ENCODE results near the gene LPIN1. TPM values are rescaled to one million over a fixed set of nuclear protein-coding genes. Genes with fewer than 3 reads are reported as not detected.
A peak's percentile ranks its signal among the peaks of the same experiment; 100 is the strongest.

The LPIN1 gene
- total RNA-seq, 1 experiment from 2014 or later = 13.9 TPM

DNA sequence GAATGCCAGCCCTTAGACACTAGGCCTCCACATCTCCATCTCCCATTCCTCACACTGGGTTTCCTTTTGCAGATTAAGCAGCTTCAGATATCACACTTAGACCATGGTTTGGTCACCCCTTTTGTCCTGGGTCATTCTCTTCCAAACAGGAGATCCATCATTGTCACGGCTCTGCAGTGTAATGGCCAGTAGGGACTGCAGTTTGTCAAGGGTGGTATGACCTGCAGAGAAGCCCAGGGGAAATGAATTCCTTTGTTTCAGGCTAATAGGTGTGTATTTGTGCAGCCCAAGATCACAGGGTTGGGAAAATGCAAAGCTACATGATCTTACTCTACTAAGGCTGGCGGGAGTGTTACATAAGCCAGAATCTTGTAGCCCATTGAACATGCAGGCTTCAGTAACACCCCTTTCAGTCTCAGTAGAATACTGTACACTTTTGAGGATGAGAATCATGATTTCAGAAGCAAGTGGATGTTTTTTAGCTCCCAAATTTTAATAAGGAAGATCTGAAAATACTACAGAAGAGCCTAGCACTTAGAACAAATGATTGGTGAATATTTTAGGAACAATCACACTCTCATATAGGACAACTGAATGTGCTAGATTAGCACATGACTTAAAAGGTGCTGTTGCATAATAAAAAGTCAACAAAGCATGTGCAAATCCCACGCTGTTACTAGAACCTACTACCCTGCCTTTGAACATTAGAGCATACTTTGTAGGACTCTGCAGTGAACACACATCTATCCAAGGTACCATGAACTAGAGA is 24.0 kb upstream of the LPIN1 start:
- no peaks in the 10 kb centered on the region for H3K27me3 Mint-ChIP-seq (ENCODE audit: low read depth)
- no peak overlapping the region for H3K4me3 Mint-ChIP-seq
- CTCF ChIA-PET = interaction anchor here (1.1 to 1.4 kb wide), 3 partner anchors 16 to 57 kb away, joined by 3 to 6 read pairs (median 5); no protein-coding TSS in a partner anchor
- ATAC-seq (no peak), DNase-seq (ENCODE audit: low spot score) (no peak)
- TF ChIP-seq GABPB1 (CRISPR knock-in tag; IDR thresholded peaks at IDR 0.05) (peak; percentile 31; the same call in 1 of the 2 replicates), SOX15 (CRISPR knock-in tag; IDR thresholded peaks at IDR 0.05) (no peak)
- peaks cover 25% of the 10 kb centered on the region for H3K4me1 Mint-ChIP-seq
- POLR2A ChIA-PET = no interaction called here
- no peak overlapping the region for H3K27ac Mint-ChIP-seq
- H3K36me3 Mint-ChIP-seq = no peaks in the 10 kb centered on the region
- no peaks in the 10 kb centered on the region for H3K9me3 Mint-ChIP-seq

DNA sequence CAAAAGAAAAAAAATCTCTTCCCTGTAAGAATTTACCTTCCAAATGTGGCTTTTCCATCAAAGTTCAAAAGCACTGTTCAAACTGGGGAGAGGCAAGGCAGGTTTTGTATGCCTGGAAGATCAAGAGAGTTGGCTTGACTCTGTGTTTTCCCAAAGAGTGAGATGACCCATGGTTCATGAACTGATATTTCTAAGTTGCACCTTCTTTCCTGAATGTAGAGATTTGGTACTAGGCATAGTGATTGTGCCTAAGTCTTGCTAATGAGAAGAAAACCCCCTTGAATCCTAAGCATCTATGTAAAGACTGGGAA is 23.4 kb upstream of the LPIN1 start:
- ATAC-seq (no peak), DNase-seq (ENCODE audit: low spot score) (no peak)
- Mint-ChIP-seq H3K36me3 (no peaks in the 10 kb centered on the region), H3K4me3 (no peak overlapping the region), H3K27ac (no peak overlapping the region), H3K9me3 (no peaks in the 10 kb centered on the region), H3K4me1 (peaks cover 25% of the 10 kb centered on the region), H3K27me3 (ENCODE audit: low read depth) (no peaks in the 10 kb centered on the region)
- ChIA-PET POLR2A (no interaction called here), CTCF (interaction anchor here (1.4 kb wide), 1 partner anchor 30 kb away, joined by 5 read pairs; no protein-coding TSS in a partner anchor)
- TF ChIP-seq EMX1 (CRISPR knock-in tag; IDR thresholded peaks at IDR 0.05) = no peak

DNA sequence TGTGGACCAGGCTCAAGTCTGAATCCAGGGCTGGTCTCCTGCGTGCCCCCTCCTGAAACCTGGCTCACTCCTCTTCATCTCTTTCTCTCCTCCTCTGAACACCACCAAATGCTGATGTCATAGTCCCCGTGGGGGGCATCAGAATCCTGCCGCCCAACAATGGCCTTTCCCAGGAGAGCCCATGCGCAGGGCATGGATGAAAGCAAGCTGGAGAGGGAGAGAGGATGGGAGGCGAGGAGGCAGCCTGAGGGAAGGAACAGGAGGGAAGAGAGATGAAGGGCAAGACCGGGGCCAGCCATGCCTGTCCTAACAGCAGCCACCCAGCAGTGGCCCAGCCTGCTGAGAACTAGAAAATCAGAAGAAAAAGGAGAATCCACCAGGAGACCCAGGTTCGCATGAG is 22.3 kb upstream of the LPIN1 start:
- ATAC-seq (no peak), DNase-seq (ENCODE audit: low spot score) (no peak)
- TF ChIP-seq, protein P1, sequence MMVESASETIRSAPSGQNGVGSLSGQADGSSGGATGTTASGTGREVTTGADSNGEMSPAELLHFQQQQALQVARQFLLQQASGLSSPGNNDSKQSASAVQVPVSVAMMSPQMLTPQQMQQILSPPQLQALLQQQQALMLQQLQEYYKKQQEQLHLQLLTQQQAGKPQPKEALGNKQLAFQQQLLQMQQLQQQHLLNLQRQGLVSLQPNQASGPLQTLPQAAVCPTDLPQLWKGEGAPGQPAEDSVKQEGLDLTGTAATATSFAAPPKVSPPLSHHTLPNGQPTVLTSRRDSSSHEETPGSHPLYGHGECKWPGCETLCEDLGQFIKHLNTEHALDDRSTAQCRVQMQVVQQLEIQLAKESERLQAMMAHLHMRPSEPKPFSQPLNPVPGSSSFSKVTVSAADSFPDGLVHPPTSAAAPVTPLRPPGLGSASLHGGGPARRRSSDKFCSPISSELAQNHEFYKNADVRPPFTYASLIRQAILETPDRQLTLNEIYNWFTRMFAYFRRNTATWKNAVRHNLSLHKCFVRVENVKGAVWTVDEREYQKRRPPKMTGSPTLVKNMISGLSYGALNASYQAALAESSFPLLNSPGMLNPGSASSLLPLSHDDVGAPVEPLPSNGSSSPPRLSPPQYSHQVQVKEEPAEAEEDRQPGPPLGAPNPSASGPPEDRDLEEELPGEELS (CRISPR knock-in tag; IDR thresholded peaks at IDR 0.05) = no peak
- TF ChIP-seq ZNF121 (CRISPR knock-in tag; IDR thresholded peaks at IDR 0.05) (no peak), FOXJ3 (CRISPR knock-in tag; IDR thresholded peaks at IDR 0.05; ENCODE audit: borderline replicate concordance) (no peak)
- POLR2A ChIA-PET = no interaction called here
- Mint-ChIP-seq H3K4me3 (no peak overlapping the region), H3K36me3 (no peaks in the 10 kb centered on the region), H3K27ac (no peak overlapping the region), H3K4me1 (peaks cover 25% of the 10 kb centered on the region), H3K9me3 (no peaks in the 10 kb centered on the region), H3K27me3 (ENCODE audit: low read depth) (no peaks in the 10 kb centered on the region)
- CTCF ChIA-PET = interaction anchor here (1.2 kb wide), 1 partner anchor 20 kb away, joined by 3 read pairs; no protein-coding TSS in a partner anchor

DNA sequence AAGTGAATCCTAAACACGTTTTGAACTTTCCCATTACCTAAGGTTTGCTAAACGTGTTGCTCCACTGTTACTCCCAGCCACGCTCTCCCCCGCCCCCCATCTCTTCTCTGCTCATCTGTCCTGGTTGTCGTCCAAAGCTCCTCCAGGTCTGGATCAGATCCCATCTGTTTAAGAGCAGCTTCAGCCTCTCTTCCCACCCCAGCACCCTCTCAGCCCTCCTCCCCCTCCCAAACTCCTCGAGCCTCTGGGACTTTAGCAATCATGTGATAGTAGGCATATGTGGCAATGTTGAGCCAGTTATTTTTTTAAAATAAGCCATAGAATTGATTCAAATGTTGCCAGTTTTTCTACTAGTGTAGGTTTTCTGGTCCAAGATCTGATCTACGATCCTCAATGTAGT is 20.0 kb upstream of the LPIN1 start:
- H3K9me3 Mint-ChIP-seq = peaks cover 4% of the 10 kb centered on the region; the same call in 1 of the 2 replicates
- no peaks in the 10 kb centered on the region for H3K36me3 Mint-ChIP-seq
- no peaks in the 10 kb centered on the region for H3K27me3 Mint-ChIP-seq (ENCODE audit: low read depth)
- TF ChIP-seq GRHL2 (CRISPR knock-in tag; IDR thresholded peaks at IDR 0.05; ENCODE audit: insufficient replicate concordance, severe bottlenecking) (no peak), TEAD4 (CRISPR knock-in tag; IDR thresholded peaks at IDR 0.05) (no peak), NFYB (CRISPR knock-in tag; conservative IDR thresholded peaks at IDR 0.05; ENCODE audit: low read depth) (no peak), NFE2L1 (CRISPR knock-in tag; IDR thresholded peaks at IDR 0.05) (no peak), PRRX2 (CRISPR knock-in tag; IDR thresholded peaks at IDR 0.05) (no peak), ESRRA (CRISPR knock-in tag; IDR thresholded peaks at IDR 0.05; ENCODE audit: borderline replicate concordance) (no peak), ELF4 (CRISPR knock-in tag; IDR thresholded peaks at IDR 0.05; ENCODE audit: low read depth) (no peak), GTF2I (CRISPR knock-in tag; conservative IDR thresholded peaks at IDR 0.05) (no peak), SMAD3 (CRISPR knock-in tag; IDR thresholded peaks at IDR 0.05; ENCODE audit: borderline replicate concordance) (no peak), CBFB (CRISPR knock-in tag; IDR thresholded peaks at IDR 0.05; ENCODE audit: low read depth) (no peak), TCF7 (CRISPR knock-in tag; IDR thresholded peaks at IDR 0.05; ENCODE audit: low read depth) (no peak), ZNF121 (CRISPR knock-in tag; IDR thresholded peaks at IDR 0.05) (no peak), ATF1 (CRISPR knock-in tag; IDR thresholded peaks at IDR 0.05) (no peak), NR2C2 (CRISPR knock-in tag; IDR thresholded peaks at IDR 0.05) (no peak)
- TF ChIP-seq, protein P2, sequence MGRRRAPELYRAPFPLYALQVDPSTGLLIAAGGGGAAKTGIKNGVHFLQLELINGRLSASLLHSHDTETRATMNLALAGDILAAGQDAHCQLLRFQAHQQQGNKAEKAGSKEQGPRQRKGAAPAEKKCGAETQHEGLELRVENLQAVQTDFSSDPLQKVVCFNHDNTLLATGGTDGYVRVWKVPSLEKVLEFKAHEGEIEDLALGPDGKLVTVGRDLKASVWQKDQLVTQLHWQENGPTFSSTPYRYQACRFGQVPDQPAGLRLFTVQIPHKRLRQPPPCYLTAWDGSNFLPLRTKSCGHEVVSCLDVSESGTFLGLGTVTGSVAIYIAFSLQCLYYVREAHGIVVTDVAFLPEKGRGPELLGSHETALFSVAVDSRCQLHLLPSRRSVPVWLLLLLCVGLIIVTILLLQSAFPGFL (CRISPR knock-in tag; IDR thresholded peaks at IDR 0.05; ENCODE audit: borderline replicate concordance) = no peak
- TF ChIP-seq, protein P3, sequence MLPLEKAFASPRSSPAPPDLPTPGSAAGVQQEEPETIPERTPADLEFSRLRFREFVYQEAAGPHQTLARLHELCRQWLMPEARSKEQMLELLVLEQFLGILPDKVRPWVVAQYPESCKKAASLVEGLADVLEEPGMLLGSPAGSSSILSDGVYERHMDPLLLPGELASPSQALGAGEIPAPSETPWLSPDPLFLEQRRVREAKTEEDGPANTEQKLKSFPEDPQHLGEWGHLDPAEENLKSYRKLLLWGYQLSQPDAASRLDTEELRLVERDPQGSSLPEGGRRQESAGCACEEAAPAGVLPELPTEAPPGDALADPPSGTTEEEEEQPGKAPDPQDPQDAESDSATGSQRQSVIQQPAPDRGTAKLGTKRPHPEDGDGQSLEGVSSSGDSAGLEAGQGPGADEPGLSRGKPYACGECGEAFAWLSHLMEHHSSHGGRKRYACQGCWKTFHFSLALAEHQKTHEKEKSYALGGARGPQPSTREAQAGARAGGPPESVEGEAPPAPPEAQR (CRISPR knock-in tag; IDR thresholded peaks at IDR 0.05) = no peak
- TF ChIP-seq, protein P4, sequence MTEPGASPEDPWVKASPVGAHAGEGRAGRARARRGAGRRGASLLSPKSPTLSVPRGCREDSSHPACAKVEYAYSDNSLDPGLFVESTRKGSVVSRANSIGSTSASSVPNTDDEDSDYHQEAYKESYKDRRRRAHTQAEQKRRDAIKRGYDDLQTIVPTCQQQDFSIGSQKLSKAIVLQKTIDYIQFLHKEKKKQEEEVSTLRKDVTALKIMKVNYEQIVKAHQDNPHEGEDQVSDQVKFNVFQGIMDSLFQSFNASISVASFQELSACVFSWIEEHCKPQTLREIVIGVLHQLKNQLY (CRISPR knock-in tag; IDR thresholded peaks at IDR 0.05) = no peak
- TF ChIP-seq, protein P5, sequence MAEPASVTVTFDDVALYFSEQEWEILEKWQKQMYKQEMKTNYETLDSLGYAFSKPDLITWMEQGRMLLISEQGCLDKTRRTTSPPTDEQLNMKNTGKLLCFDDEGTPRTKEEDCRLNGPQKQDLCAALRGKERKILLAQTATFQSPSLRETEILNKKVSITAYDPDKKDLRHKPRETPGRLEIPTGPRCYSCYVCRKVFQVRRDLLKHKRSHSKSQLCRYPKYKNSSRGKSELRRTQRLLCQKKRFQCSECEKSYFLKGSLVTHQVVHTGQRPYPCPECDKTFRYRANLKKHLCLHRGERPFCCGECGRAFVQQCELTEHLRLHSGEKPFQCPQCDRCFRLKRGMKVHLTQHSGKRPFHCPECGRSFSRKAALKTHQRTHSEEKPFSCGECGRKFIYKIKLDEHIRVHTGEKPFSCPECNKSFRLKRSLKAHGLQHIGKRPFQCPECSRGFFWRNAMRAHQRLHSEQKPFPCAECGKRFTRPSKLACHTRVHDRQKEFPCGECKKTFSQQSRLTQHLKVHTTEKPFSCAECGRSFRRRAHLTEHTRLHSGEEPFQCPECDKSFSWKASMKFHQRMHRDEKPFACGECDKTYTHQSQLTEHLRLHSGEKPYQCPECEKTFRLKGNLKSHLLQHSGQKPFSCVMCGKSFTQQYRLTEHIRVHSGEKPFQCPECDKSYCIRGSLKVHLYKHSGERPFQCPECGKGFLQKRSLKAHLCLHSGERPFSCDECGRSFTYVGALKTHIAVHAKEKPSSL (CRISPR knock-in tag; conservative IDR thresholded peaks at IDR 0.05) = no peak
- no peak for DNase-seq (ENCODE audit: low spot score)
- CTCF ChIA-PET = interaction anchor here (0.9 to 1.5 kb wide), 3 partner anchors 19 to 53 kb away, joined by 5 to 7 read pairs (median 5); no protein-coding TSS in a partner anchor
- POLR2A ChIA-PET = no interaction called here
- no peak overlapping the region for H3K27ac Mint-ChIP-seq
- peaks cover 25% of the 10 kb centered on the region for H3K4me1 Mint-ChIP-seq
- H3K4me3 Mint-ChIP-seq = no peak overlapping the region
- ATAC-seq = no peak
